Activated naive CD4-positive, alpha-beta T cell treated with anti-CD3 and anti-CD28 coated beads, Interleukin-2, amount 10 ng/mL, durations not matched to agents 7 days and 5 days (primary cell): ENCODE data around the gene IQSEC2.

Experiments used
- CTCF ChIA-PET: fragments of 350-600 bp; sonication (Branson Sonifier 250); formaldehyde crosslinking; loops from one replicate; lab custom pipeline; 2021; ENCODE audit warnings: antibody characterized with exemption; lab: Charles Lee
- DNase-seq: peaks from one replicate; pipeline ENCODE4 v3.0.0-alpha.2; 2020
- H3K27ac Mint-ChIP-seq: one replicate; pipeline ENCODE4 v1.8.0; 2021; ENCODE audit warnings: mild to moderate bottlenecking, moderate library complexity, mixed read lengths
- H3K27me3 Mint-ChIP-seq: one replicate; pipeline ENCODE4 v1.8.0; 2021; ENCODE audit warnings: mild to moderate bottlenecking, mixed read lengths
- H3K36me3 Mint-ChIP-seq: one replicate; pipeline ENCODE4 v1.8.0; 2021; ENCODE audit warnings: mixed read lengths
- H3K4me1 Mint-ChIP-seq: one replicate; pipeline ENCODE4 v1.8.0; 2021; ENCODE audit warnings: mixed read lengths
- H3K4me3 Mint-ChIP-seq: one replicate; pipeline ENCODE4 v1.8.0; 2021; ENCODE audit warnings: mild to moderate bottlenecking, moderate library complexity, mixed read lengths
- H3K9me3 Mint-ChIP-seq: one replicate; pipeline ENCODE4 v1.8.0; 2021; ENCODE audit warnings: mixed read lengths

IQSEC2 gene

DNA sequence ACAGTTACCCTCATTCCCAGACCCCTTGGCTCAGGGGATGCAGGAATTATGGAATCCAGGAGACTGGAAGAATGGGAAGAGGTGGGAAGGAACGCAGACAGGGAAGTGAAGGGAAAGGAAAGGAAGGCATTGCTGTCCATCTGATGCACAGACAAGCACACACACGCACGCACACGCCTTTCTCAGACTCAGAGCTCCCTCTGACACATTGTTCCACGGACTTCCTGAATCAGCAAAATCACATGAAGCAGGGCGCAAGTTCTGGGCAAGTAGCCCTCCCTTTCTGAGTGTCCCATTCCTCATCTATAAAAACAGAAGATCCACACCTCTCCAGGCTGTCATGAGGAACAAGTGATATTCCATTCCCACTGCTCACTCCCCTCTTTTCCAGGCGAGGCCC lies 13.2 kb downstream of the IQSEC2 start:
- H3K36me3 Mint-ChIP-seq = no peaks in the 10 kb centered on the region
- no peak overlapping the region for H3K4me3 Mint-ChIP-seq
- H3K27me3 Mint-ChIP-seq = peaks cover 17% of the 10 kb centered on the region
- no peak for DNase-seq
- H3K4me1 Mint-ChIP-seq = peaks cover 8% of the 10 kb centered on the region
- H3K27ac Mint-ChIP-seq = no peak overlapping the region
- CTCF ChIA-PET = no interaction called here
- H3K9me3 Mint-ChIP-seq = no peaks in the 10 kb centered on the region

DNA sequence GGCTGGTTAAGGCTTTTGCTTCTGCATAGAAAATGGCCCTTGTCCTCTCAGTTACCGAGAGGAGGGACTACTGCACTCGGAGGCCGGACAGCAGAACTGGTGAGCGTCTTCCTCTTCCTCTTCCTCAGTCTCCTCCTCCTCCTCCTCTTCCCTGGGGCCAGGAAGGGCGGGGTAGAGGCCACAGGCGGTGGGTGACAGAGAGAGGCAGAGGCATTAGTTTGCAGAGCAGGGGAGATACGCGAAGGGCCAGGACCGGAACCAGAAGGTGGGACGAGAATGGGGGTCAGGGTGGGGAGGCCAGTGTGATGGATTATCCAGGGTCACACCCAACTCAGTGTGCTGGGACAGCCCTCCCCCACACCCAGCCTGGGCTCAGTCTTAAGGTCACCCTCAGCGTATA lies 14.5 kb downstream of the IQSEC2 start:
- H3K27me3 Mint-ChIP-seq = peaks cover 28% of the 10 kb centered on the region
- H3K36me3 Mint-ChIP-seq = no peaks in the 10 kb centered on the region
- no peak overlapping the region for H3K4me3 Mint-ChIP-seq
- no peak overlapping the region for H3K27ac Mint-ChIP-seq
- CTCF ChIA-PET = no interaction called here
- H3K4me1 Mint-ChIP-seq = peaks cover 19% of the 10 kb centered on the region
- no peak for DNase-seq
- H3K9me3 Mint-ChIP-seq = no peaks in the 10 kb centered on the region

DNA sequence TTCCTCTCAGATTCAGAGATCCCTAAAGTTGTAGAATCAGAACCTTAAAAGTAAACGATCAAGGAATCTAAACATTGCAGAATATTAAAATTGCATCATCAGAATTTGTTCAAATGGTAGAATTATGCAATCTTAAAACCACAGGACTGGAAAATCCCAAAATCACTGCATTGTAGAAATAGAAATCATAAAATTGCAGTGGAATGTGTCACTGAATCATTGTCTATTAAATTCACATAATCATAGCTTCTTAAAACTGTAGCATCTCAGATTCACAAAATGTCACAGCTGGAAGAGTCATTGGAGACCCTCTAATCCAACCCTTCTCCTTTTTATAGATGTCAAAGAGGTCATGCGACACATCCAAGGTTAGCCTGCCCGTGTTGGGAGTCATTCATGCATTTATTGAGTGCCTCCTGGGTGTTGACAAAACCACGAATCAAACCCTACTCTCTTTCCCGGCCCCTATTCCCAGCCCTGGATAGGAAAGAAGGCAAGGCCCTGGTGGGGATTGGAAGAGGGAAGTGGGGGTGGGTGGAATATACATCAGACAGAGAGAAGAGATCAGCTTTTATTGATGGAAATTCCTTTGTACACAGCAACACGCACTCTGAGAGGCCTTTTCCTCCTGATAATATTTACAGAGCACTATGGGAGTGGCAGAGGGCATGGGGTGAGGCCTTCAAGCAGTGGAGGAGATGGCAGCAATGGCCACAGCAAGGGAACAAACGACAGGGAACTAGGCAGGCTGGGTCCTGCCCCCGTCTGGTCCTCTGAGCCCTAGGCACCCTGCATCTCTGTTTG lies 15.4 kb downstream of the IQSEC2 start:
- Mint-ChIP-seq H3K27me3 (peaks cover 31% of the 10 kb centered on the region), H3K4me1 (peaks cover 26% of the 10 kb centered on the region), H3K36me3 (no peaks in the 10 kb centered on the region), H3K4me3 (no peak overlapping the region), H3K9me3 (no peaks in the 10 kb centered on the region), H3K27ac (no peak overlapping the region)
- CTCF ChIA-PET = no interaction called here
- no peak for DNase-seq

DNA sequence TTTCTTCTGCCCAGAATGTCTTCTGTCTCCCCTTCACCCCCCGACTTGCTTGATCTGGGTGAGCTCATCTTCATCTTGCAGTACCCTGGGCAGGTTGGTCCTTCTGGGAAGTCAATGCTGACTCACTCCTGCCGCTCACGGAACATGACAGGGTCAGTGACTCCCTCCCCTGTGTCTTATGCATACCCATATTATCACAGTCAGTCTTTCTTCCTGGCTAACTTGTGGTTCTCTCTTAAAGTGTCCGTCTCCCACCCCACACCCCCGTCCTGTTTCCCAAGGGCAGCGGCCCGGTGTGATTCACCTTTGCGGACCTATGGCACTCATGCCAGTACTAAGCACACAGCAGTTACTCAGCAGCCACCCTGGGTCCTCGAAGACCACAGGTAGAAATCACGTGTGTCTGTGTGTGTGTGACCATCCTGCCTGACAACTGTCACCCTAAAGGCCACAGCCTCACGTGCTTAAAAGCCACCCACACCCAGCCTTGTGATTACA lies 17.7 kb downstream of the IQSEC2 start:
- CTCF ChIA-PET = no interaction called here
- Mint-ChIP-seq H3K4me3 (no peak overlapping the region), H3K4me1 (peaks cover 26% of the 10 kb centered on the region), H3K27me3 (peaks cover 42% of the 10 kb centered on the region), H3K36me3 (no peaks in the 10 kb centered on the region), H3K9me3 (no peaks in the 10 kb centered on the region), H3K27ac (no peak overlapping the region)
- no peak for DNase-seq

DNA sequence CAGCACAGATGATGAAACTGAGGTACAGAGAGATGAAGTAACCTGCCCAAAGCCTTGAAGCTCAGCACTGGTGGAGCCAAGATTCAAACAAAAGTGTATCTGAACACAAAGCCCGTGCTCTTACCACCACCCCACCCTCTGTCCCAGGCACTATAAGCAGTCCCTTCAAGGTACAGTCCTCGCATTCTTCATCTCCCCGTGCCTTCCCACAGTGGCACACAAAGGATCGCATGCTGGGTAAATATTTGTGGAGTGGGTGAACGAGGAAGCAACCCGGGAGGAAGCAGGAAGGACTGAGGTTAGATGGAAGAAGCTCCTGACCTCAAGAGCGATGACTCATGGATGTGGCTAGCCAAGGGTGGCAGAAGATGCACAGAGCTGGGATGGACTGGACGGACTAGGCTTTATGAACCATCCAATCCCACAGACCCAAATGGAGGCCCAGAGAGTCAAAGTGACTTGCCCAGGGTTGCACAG lies 18.4 kb downstream of the IQSEC2 start:
- Mint-ChIP-seq H3K36me3 (no peaks in the 10 kb centered on the region), H3K4me1 (peaks cover 26% of the 10 kb centered on the region), H3K4me3 (no peak overlapping the region), H3K27me3 (peaks cover 42% of the 10 kb centered on the region), H3K9me3 (no peaks in the 10 kb centered on the region), H3K27ac (no peak overlapping the region)
- CTCF ChIA-PET = interaction anchor here (0.6 kb wide), 1 partner anchor 14 kb away, joined by 3 read pairs; no protein-coding TSS in a partner anchor
- no peak for DNase-seq

DNA sequence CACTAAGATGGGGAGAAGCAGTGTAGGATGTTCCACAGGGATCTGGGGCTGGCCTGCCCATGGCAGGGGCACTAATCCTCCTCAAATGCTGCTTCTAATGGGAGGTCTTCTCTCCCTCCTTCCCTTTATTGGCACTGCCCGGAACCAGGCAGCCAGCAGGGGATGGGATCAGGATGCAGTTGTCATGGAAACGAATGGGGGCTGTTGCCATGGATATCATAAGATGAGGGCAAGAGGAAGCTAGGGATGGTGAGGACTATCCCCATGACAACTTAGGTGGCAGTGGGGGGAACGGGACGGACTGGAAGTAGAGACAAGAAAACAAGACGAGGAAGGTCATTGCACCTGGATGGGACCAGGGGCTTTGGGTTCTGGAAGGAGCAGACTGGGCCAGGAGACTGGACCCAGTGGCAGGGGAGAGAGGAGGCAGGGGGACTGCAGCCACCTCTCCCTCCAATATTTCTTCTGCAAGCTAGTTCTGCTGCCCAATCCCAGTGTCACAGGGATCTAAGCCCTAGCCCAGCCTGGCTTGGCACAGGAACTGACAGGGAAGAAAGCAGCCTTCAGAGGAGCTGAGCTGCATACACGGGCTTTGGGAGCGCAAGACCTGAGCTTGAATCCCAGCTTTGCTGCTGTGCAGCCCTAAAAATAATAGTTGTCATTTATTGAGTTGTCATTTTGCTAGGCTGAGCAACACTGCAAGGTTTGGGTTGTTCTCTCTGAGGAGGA lies 19.0 kb downstream of the IQSEC2 start:
- CTCF ChIA-PET = interaction anchor here (0.6 kb wide), 1 partner anchor 14 kb away, joined by 3 read pairs; no protein-coding TSS in a partner anchor

DNA sequence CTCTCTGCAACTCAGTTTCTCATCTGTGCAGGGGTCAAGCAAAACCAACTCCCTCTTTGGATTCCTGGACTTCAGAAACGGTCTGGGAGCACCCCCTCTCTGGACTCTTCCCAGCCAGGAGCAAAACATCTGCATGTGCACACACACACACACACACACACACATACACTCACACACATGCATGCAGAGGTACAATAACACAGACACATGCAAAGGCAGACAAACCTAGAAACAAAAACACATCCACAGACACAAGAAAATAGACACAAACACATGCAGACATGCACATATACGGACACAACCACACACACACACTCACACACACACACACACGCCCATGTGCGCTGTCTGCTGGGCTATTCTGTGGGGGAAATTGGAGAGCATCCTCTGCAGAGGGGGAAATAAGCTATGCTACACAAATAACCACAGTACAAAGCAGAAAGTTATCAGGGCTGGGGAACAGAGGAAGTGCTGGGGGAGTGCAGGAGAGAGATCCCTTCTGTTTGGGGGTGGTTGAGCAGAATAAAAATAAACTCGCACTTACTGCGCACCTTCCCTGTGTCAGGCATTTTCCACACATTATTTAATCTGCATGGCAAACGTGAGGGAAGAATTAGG lies 19.9 kb downstream of the IQSEC2 start:
- Mint-ChIP-seq H3K27me3 (peaks cover 42% of the 10 kb centered on the region), H3K36me3 (no peaks in the 10 kb centered on the region)

More for the DNA sequence above, 19.0 kb downstream of the IQSEC2 start:
- DNase-seq = no peak
- H3K27ac Mint-ChIP-seq = no peak overlapping the region
- no peaks in the 10 kb centered on the region for H3K36me3 Mint-ChIP-seq
- H3K27me3 Mint-ChIP-seq = peaks cover 42% of the 10 kb centered on the region
- H3K4me1 Mint-ChIP-seq = peaks cover 26% of the 10 kb centered on the region
- no peaks in the 10 kb centered on the region for H3K9me3 Mint-ChIP-seq
- H3K4me3 Mint-ChIP-seq = no peak overlapping the region

DNA sequence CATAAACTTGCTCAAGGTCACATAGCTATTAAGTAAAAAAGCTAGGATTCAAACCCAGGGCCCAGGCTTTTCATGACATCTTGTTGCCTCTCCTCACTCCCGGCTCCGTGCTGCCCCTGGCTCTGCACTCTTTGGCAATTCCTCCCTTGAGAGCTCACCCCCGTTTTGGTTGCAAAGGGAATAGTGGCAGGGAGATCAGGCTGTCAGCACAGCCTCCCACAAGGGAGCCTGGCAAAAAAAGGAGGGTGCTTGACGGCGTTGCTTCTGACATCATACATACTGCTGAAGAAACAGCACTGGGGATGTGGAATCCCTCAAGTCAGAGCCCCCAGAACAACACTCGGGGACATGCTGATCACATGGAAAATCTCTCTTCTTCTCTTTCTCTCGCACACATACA lies 20.5 kb downstream of the IQSEC2 start:
- CTCF ChIA-PET = no interaction called here
- Mint-ChIP-seq H3K36me3 (no peaks in the 10 kb centered on the region), H3K4me1 (peaks cover 26% of the 10 kb centered on the region)

More for the DNA sequence above, 19.9 kb downstream of the IQSEC2 start:
- peak; percentile 32 for DNase-seq
- Mint-ChIP-seq H3K27ac (no peak overlapping the region), H3K9me3 (no peaks in the 10 kb centered on the region), H3K4me3 (no peak overlapping the region), H3K4me1 (peaks cover 26% of the 10 kb centered on the region)
- CTCF ChIA-PET = no interaction called here

DNA sequence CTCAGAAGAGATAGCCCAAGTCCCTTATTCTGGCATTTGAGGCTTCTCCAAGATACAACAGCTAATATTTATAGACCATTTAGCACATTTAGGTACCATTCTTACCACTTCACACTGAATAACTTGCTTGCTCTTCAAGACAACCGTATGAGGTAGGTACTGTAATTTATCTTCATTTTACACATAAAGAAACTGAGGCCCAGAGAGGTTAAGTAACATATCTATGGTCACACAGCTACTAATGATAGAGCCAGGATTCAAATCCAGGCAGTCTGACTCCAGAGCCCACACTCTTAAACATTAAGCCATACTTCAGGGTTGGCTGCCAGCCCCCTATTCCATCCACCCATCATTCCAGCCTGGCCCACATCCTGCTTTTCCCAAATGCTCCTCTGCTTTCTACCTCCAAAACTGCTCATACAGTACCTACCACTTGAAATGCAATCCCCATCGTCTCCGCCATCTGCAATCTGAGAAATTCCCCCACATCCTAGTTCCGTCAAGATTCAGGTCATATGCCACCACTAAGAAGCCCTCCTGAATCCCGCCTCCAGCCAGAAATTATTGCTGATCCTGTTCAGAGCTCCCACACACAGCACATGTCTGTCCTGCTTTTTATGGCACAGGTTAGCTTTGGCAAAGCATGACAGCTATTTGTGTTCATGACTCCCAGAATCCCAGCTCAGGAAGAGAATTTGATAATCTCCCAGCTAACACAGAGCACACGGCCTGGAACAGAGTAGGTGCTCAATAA lies 23.5 kb downstream of the IQSEC2 start:
- Mint-ChIP-seq H3K4me1 (peaks cover 14% of the 10 kb centered on the region), H3K4me3 (no peak overlapping the region), H3K27me3 (peaks cover 22% of the 10 kb centered on the region), H3K27ac (no peak overlapping the region), H3K36me3 (no peaks in the 10 kb centered on the region), H3K9me3 (no peaks in the 10 kb centered on the region)
- CTCF ChIA-PET = interaction anchor here (1.3 kb wide), 1 partner anchor 19 kb away, joined by 3 read pairs; no protein-coding TSS in a partner anchor
- no peak for DNase-seq

More for the DNA sequence above, 20.5 kb downstream of the IQSEC2 start:
- Mint-ChIP-seq H3K9me3 (no peaks in the 10 kb centered on the region), H3K4me3 (no peak overlapping the region), H3K27me3 (peaks cover 42% of the 10 kb centered on the region), H3K27ac (no peak overlapping the region)
- no peak for DNase-seq

DNA sequence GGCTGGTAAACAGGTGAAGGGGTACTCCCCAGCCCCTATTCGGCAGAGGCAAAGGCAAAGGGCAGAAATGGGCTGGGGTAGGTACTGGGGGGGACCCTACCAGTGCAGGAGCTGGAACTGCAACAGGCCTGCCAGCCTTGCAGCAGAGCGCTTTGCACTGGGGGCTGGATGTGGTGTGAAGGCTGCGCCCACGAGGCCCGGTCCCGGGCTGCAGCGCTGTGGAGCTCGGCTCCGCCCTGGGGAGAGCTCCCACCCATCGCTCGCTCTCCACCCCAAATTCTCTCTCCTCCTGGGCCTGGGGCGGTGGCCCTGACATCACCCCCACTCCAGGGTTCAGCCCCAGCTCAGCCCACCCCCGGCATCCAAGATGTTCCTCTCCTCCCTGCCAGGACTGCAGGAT lies 24.2 kb downstream of the IQSEC2 start:
- DNase-seq = no peak
- no peak overlapping the region for H3K4me3 Mint-ChIP-seq
- H3K4me1 Mint-ChIP-seq = peaks cover 9% of the 10 kb centered on the region
- no peaks in the 10 kb centered on the region for H3K9me3 Mint-ChIP-seq
- no peak overlapping the region for H3K27ac Mint-ChIP-seq
- no peaks in the 10 kb centered on the region for H3K36me3 Mint-ChIP-seq
- peaks cover 17% of the 10 kb centered on the region for H3K27me3 Mint-ChIP-seq
- CTCF ChIA-PET = no interaction called here

DNA sequence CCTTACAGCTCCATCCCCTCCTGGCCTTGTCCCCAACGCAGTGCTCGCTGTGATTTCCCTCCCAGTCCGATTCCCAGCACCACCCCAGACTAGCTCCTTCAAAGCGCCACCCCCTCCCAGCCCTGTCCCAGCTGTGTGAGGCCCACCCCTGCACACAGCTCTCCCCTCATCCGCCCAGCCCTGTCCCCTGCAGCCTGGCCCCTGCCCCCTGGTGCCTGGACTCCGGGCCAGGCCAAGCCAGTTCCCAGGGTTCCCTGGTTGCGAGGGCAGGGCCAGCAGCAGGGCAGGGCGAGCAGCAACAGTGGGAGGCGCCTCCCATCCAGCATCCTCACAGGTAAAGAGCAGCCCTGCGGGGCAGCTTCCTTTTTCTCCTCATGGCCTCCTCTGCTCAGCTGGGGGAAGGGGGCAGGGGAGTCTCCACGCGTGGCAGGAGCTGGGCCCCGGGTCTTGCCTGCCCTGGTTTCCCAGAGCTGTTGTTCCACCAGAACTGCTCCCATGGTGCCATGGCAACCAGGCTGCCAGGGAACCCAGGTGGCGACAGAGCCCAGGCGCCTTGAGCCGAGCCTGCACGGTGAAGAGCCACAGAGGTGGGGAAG lies 24.8 kb downstream of the IQSEC2 start:
- Mint-ChIP-seq H3K36me3 (no peaks in the 10 kb centered on the region), H3K4me3 (no peak overlapping the region), H3K27me3 (peaks cover 11% of the 10 kb centered on the region), H3K9me3 (no peaks in the 10 kb centered on the region), H3K4me1 (peaks cover 3% of the 10 kb centered on the region), H3K27ac (no peak overlapping the region)
- DNase-seq = no peak
- CTCF ChIA-PET = interaction anchor here (0.8 kb wide), 1 partner anchor 18 kb away, joined by 3 read pairs; no protein-coding TSS in a partner anchor

DNA sequence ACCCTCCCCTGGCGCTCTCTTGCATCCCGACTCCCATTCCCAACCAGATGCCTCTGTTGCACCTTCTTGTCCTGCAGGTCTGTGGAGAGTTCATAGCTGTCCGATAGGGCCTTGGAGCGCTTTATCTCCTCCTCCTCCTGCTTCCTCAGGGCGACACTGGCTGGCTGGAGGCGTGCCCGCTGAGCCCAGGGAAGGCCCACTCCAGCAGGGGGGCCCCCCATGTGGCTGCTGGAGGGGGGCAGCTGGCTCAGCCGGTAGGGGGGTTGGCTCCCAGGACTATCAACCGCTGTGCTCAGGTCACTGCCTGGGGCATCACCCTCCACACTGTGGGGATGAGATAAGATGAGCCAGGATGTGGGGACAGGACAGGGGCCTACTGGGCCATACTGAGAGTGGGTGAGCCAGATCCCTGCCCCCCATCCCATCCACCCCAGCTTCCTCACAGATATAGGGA lies 25.6 kb downstream of the IQSEC2 start:
- CTCF ChIA-PET = interaction anchor here (0.8 kb wide), 1 partner anchor 19 kb away, joined by 3 read pairs; no protein-coding TSS in a partner anchor
- Mint-ChIP-seq H3K27me3 (peaks cover 9% of the 10 kb centered on the region), H3K4me1 (no peaks in the 10 kb centered on the region), H3K4me3 (no peak overlapping the region), H3K27ac (no peak overlapping the region), H3K9me3 (no peaks in the 10 kb centered on the region), H3K36me3 (no peaks in the 10 kb centered on the region)
- DNase-seq = no peak
